Stimulated activated CD8-positive, alpha-beta memory T cell treated with anti-CD3 and anti-CD28 coated beads, Interleukin-7, amount 100 ng/mL, for 24 hours (primary cell): Measurements from ENCODE around the gene PRKG1.
"Not testable (repeated sequence)": the region's sequence is repeated elsewhere in the genome, so short reads cannot be mapped to it uniquely, and the experiment has no call there.

Experiments
- DNase-seq: peaks from one replicate; pipeline ENCODE4 v3.0.0-alpha.2; 2020; ENCODE audit warnings: low read depth

The PRKG1 gene

DNA sequence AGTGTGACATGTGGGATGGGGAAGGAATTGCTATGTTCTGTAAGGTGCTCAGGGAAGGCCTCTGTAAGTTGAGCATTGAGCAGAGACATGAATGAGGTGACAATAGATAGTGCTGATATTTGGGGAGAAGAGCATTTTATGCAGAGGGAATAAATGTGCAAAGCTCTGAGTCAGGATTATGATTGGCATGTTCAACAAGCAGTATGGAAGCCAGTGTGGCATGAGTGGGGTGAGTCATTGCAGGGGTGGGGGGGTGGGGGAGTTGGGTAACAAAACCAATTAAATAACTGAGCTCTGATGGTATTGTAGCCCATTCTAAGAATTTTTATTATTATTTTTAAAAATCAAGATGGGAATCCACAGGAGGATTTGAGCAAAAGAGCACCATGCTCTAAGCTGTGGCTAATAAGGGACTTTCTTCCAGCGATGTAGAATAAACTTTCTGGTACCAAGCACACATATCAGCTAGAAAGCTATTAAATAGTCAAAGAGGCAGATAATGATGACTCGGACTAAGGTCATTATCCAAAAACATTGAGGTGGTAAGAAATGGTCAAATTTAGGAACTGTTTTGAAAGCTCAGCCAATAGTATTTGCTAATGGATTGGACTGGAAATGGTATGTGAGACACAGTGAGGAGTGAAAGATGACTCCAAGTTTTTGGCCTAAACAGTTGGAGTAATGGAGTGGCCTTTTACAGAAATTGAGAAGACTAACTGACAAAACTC lies 96.4 kb downstream of the PRKG1 start:
- no peak for DNase-seq

DNA sequence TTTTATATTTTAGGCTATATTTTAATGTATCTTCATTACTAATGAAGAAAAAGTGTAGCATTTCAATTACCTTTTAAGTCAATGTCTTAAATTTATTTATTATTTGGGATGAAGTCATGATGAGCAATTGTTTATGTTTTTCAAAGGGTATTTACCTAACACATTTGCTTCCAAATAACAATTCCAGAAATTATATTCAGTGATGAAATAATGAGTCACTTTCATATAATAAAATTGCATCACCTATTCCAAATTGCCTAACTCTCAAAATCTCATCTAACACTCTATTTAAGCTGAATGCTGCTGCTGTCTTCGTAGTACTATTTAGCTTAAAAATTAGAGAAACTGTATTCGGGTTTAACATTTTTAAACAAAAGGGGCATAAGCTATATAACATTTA lies 97.7 kb downstream of the PRKG1 start:
- DNase-seq: no peak

DNA sequence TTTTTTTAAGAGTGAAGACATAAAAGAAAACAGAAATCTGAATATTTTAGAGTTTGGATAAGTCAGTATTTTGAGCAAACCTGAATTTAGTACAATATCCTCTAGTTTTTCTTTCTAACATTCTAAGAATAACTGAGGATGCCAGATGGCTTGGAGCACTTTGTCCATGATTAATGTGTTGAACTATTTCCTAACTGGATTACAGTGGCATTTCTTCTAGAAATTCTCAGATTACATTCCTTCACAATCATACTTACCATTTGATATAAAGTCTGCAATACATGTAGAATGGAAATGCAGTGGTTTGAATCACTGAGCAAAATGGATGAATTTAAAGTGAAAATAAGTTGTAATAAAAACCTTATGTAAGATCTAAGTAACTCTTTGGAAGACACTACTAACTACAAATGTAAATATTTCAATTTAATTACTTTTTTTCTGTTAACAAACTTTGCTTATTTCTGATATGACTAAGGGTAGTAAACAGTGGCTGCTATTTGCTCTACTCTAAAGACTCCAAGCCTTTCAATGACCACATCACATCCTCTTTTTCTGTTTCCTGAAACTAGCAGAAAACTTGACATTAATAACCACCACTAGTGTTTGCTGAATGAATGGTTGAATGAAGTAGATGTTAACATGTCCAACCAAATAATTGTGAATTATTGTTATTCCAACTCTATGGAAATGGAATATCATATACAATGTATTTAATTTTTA lies 102.8 kb downstream of the PRKG1 start:
- no peak for DNase-seq

DNA sequence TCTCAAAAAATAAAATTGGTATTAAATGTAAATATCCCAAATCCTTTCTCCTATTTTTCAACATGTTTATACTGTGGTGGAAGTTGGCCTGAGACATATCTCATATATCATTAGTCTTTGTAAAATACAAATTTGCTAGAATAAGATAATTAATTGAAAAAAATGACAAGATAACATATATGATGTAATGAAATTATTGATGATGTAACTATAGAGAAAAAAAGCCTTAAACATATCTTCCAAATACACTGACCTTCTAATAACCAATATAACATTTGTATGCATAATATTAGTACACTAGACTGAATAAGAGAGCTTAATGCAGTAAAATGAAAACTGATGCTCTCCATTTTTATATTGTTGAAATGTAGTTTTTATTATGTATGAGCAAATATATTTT lies 104.3 kb downstream of the PRKG1 start:
- DNase-seq: no peak

DNA sequence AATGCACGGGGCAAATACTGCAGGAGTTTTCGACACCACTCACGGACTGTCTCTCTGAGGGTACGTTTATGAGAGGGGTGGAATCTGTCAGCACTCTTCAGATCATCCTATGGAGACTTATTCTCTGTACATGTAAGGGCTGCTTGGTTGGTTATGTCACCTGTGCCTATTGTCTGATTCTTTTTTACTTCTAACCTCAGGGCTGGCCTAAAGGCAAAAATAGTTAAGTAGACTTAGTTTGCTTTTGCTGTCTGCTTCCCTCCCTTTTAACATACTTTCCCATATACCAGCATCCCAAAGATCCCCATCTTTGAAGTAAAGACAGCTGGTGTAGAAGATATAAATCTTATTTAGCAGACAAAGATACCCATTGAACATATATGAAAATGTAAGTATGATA lies 105.9 kb downstream of the PRKG1 start:
- DNase-seq: no peak

DNA sequence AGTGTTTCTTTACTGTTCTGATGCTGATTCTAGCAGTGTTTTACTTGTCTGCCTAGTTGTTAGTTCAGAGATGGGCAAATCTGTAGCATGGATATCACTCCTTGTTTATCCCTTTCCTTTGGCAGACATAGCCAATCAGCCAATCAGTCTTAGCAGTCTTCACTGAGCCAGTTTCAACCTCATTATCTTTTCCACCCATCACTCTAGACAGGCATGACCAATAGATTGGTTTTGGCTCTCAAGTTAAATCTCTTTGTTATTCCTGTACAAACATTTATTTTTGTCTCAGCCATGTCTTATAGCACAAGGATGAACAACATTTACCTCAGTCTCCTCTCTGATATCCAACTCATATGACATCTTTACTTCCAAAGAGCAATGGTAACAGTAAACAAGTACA lies 109.5 kb downstream of the PRKG1 start:
- no peak for DNase-seq

DNA sequence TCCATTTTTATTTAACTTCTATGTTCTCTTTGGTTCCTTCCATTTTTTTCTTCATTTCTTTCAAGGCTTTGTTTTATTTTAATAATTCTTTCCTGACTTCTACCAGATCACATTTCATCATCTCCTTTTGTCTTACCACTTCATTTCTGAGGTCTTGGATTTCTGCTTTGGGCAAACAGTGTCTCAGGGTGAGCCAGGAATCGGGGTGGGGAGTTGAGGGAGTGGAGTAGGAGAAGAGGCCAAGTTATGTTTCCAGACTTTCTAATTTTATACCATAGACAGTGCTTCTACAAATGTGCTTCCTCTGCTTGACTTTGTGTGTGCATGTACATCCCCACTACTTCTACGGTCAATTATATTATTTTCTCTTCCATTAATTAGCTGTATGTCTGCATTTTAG lies 112.1 kb downstream of the PRKG1 start:
- no peak for DNase-seq

DNA sequence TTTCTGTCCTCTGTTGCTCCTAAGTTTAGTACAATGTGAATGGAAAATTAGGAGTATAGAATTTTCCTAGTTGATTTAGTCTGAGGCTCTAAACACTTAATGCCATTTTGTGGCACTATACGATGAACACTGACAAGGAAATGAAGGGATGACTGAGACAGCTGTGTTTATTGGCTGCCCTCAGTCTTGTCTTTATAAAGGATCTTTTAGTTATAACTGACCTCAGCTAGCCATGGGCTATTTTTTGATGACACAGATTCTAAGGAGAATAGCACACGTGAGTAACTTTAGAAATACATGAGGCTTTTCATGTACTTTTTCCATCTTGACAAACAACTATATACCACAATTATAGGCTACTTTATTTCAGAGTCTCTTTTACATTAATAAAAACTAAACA lies 113.7 kb downstream of the PRKG1 start:
- no peak for DNase-seq

DNA sequence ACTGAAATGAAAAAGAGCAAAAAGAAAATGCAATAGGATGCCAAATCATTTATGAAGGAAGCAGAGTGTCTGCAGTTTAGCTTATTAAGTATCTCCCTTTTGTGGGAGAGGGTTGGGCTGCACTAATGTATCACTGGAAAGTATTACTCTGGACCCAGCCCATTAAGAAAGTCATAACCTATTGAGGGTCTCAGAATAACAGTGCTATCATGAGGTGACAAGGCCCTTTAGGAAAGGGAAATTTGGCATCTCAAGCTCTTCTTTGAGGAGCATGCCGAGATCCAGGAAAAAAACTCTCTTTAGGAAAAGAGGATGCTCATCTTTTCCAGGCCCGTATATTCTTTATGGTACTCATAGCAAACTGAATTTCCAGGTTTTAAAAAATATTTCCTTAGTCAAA lies 114.6 kb downstream of the PRKG1 start:
- DNase-seq: no peak

DNA sequence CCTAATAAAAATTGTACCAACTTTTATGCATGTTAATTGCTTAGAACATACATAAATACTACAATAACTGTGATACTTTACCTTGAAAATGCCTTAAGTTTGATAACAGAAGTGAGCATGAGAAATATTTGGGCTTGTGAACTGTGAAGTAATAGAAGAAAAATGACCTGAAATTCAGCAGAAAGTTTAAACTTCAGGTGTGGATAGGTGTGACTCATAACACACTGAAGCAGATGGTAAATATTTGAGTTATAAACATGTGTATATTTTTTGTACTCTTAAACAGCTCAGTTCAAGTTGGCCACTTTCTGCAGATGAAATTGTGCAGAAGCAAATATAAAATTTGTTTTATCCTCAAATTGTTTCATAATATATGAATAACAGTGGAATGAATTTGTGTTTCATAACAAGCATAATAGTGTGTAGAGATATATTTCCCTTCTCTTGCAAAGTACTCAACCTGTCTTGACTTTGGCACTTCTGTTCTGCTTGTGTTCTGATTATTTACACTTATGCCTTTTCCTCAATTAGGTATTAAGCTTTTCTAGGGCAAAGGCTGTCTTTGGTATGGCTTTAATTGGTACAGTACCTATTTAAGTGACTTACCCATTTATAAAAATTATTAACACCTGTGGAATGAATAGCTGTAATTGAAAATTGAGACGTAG lies 122.4 kb downstream of the PRKG1 start:
- DNase-seq: no peak

DNA sequence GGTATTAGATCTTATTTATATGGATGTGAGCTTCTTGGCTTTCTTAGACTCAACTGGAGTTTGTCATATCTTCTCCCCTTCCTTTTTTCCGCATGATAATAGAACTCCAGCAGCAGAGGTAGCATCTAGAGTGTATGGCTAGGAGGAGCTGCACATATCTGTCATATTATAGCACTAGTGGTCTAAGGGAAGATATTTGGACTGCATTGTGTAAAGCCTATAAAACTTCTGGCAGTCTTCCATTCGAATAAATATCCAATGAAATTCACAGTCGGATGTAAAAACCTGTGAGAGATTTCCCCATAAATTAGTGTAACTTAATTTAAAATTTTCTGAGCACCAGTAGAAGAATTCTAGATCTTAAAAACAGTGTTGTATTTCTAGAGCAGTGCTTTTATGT lies 123.9 kb downstream of the PRKG1 start:
- no peak for DNase-seq

DNA sequence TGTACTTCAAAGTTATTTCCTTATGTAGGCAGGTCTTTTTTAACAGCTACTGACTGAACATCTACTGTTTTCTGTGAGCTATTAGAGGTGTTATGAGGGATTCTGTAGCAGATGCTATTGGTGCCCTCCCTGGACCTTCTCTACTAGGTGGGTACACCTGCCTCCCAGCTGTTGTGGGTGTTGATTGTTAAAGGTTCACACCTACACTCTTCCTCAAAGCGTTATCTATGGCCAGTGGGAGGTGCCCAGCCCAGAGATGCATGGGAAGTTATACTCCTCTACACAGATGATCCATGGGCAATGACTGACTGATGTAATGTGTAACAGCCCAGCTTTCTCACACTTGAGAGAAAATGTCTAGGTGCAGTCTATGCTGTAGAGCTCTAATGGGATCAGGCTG lies 127.7 kb downstream of the PRKG1 start:
- no peak for DNase-seq

DNA sequence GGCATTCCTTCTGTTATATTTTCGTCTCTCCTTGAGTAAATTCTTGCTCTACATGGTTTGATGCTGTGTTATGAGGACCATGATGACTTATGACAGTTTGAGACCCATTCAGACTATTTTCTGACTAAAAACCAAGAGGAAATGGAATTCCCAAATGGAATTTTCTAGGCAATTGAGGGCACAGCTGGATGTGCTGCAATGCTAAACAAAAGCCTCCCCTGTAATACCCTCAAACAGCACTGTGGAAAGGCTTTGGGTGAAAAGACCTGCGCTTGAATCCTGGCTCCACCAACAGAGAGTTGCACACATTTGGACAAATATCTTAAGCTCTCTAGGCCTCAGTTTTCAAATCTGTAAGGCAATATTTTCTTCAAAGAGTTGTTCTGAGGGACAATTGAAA lies 129.1 kb downstream of the PRKG1 start:
- no peak for DNase-seq

DNA sequence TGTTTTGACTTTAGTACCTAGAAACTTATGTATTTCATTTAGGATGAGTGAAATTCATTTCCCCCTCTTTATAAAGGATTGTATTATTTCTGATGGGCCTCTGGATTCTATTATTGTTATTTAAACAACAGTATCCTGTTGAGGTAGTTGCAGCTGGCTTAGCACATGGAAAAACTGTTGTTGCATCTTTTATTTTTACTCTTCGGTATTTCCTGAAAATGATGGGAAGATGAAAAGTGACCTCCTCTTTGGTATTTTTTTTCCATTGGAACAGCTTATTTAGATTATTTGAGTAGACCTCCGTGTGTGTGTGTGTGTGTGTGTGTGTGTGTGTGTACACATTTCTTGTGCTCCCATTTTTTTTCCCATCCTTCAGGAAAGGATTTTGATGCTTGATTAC lies 129.8 kb downstream of the PRKG1 start:
- no peak for DNase-seq

DNA sequence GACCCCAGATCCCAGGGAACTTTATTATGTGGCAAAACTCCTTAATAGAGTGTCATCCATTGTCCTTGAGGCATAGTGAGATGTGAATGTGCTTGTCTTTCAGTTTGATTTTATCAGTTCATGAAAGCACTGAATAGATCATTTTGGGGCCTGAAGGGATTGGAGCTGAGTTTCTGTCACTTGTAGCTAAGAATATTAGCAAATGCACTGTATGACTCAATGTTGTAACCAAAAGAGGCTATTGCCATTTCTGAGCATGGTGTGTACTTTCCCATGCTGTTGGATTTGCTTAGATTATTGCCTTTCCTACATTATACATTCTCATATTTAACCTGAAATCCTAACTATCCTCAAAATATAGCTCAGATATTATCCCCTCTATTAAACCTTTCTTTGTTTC lies 130.4 kb downstream of the PRKG1 start:
- no peak for DNase-seq

DNA sequence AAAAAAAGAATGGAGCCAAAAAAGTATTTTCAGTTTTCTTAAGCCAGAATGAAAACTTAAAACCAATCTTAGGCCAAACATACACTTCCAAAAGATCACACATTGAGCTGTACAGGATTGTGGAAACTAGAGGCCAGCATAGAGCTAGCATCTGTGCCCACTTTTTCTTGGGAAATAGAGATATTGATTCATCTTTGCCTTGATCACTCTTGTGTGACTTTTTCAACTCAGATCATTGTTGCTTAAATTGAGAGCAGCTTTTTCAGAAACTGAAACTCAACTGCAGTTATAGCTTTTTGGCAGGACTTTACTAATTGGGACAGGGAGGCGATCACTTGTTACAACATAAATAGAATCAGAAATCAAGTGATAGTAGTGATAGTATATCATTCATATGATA lies 132.2 kb downstream of the PRKG1 start:
- no peak for DNase-seq

DNA sequence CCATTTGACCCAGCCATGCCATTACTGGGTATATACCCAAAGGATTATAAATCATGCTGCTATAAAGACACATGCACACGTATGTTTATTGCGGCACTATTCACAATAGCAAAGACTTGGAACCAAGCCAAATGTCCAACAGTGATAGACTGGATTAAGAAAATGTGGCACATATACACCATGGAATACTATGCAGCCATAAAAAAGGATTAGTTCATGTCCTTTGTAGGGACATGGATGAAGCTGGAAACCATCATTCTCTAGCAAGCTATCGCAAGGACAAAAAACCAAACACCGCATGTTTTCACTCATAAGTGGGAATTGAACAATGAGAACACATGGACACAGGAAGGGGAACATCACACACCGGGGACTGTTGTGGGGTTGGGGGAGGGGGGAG lies 138.7 kb downstream of the PRKG1 start:
- not testable (repeated sequence) for DNase-seq

DNA sequence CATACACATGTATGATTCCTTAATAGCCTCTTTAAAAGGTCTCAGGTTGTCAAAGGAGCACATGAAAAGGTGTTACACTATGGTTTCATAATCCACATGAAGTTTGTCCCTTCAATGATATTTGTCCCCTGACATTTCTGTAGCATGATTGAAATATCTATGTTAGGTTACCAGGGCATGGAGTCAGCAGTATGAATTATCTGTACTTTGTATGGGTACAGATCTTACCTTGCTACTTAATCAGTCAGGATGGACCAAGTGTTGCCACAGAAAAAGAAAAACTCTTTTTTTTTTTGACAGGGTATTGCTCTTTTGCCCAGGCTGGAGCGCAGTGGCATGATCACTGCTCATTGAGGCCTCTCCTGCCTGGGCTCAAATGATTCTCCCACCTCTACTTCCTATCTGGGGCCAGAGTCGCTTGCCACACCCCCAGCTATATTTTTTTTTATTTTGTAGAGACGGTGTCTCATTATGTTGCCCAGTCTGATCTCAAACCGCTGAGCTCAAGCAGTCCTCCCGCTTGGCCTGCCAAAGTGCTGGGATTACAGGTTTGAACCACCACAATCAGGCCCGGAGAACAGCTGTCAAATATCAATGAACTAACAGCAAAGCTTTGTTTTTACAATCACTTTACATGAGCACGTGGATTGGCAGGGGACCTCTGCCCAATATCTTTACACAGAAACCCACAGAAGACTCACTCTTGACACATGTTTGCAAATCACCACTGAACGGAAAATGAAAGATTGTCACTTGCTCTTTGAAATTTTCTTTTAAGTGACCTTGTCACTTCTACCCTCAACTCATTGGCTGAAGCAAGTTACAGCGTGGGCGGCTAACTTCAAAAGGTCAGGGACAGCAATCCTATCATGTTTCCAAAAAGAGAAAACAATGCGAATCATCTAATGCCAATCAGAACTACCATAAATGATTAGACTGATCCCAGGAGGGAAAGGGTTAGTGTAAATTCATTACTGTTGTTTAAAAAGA lies 140.2 kb downstream of the PRKG1 start:
- no peak for DNase-seq

DNA sequence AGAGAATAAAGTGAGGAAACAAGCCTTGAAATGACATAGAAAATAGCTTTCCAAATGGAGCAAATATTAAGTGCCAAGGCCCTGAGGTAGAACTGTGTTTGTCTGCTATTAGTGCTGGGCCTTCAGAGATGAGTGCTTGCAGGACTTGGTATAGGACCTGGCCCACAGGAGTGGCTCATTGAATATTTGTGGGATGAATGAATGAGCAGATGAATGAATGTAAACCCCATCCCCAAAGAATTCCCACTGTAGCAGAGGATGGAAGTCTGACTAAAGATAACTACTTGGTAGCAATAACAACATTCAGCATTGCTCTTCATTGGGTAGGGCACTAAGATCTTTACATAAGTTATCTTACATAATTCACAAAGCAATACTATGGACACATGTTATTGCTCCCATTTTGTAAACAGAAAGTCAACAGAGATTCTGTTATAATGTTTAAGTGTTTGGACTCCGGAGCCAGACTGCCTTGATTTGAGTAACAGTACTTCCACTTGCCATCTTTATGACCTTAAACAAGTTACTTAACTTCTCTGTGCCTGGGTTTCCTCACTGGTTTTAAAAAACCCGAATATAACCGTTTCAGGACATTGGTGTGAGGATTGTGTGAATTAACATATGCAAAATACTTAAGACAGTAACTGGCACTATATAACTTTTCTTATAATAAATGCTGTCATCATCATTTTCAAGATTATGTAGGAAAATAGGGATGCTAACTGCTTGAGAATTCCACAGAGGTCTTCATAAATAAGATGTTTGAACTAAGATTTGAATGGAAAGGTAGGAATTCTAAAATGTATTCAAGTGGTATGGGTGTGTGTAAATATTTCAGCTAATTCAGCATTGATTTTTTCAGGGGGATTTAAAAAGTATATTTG lies 141.9 kb downstream of the PRKG1 start:
- no peak for DNase-seq

DNA sequence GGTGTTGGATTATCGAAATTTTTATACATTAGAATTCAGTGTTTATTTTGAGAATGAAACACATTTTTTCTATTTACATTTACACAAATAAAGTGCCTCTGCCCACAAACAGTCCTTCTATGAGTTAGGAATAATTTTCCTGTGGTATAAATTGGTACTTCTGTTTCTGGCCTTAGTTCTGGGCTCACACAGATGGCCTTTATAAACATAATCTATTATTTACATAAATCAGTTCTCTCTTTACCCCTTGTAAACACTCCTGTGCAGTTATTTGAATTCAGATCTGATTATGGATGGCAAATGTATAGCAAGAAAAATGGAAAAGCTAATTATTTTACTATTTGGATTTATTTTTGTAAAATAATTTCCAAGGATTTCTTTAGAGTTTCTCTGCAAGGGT lies 143.2 kb downstream of the PRKG1 start:
- DNase-seq: no peak

DNA sequence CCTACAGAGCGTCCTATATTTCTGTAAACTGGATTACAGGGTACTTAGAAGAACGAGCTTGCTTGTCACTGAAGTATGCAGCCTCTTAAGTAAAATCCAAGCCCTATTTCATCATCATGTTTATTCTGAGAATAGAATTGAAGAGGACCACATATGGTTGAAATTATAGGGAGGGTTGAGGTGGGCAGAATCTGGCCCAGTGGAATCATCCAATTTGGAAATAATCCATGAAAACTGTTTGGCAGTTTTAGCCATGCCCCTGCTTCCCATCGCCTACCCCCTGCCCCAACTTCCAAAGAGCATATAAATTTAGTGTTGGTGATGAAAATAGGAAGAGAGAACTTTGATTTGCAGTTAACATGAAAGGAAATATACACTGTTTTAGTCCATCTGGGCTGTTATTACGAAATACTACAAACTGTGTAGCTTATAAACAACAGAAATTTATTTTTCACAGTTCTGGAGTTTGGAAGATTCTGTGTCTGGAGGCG lies 150.4 kb downstream of the PRKG1 start:
- no peak for DNase-seq
